WERI-Rb-1 (cell line): ENCODE measurements around the gene HIGD1B.

Experiments used
- DNase-seq: peaks from one replicate; pipeline ENCODE4 v3.0.0-alpha.2; 2020
- H3K27ac ChIP-seq: fragments of 250-450 bp; sonication (Bioruptor Pico); 2 replicates; pipeline ENCODE4 v1.5.1; 2020; ENCODE audit warnings: mild to moderate bottlenecking, moderate library complexity
- H3K27me3 ChIP-seq: fragments of 250-450 bp; sonication (Bioruptor Pico); 2 replicates; pipeline ENCODE4 v1.5.1; 2021; ENCODE audit warnings: mild to moderate bottlenecking, low read depth, moderate library complexity; ENCODE audit not compliant: insufficient read depth, severe bottlenecking
- H3K36me3 ChIP-seq: fragments of 250-450 bp; sonication (Bioruptor Pico); 2 replicates; pipeline ENCODE4 v1.5.1; 2020; ENCODE audit warnings: mild to moderate bottlenecking, moderate library complexity
- H3K4me3 ChIP-seq: 2 replicates; pipeline ENCODE4 v1.5.1; 2011; ENCODE audit warnings: low read depth, mild to moderate bottlenecking, control low read depth, low read length
- H3K9me3 ChIP-seq: fragments of 250-450 bp; sonication (Bioruptor Pico); 2 replicates; pipeline ENCODE4 v1.5.1; 2021; ENCODE audit warnings: mild to moderate bottlenecking, moderate library complexity; ENCODE audit not compliant: severe bottlenecking
- CTCF ChIP-seq: IDR thresholded peaks from 2 replicates; pipeline ENCODE4 v1.5.1; 2011; ENCODE audit warnings: low read depth, mild to moderate bottlenecking, control low read depth, inconsistent platforms, low read length

Gene HIGD1B

DNA sequence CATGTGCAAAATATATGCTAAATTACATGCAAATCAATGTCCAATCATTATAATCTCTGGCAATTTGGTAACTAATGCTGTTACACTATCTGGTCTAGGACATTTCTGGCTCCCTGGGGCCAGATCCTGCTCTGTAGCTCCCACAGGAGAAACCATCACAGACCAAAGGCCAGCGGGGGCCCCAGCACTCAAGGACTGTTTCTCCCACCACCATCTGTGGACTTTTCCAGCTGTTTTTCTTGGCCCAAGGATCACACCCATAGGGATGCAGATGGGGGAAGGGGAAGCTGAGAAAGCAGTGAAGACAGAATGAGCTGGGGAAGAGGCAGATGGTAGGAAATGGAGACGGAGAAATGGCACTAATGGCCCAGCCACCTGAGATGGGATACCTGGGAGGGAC lies at the start of gene HIGD1B:
HIGD1B (plus strand) TSS at position 298 of the 400 bp plus-strand sequence. CDS start 270 bp downstream, outside the sequence.
- no peak for DNase-seq
- Histone ChIP-seq H3K27me3 (no peaks in the 10 kb centered on the region), H3K27ac (no peak within 1 kb of the TSS), H3K36me3 (peaks cover 29% of the 10 kb centered on the region), H3K4me3 (no peak within 1 kb of the TSS), H3K9me3 (no peaks in the 10 kb centered on the region)
- no peak for TF ChIP-seq CTCF

DNA sequence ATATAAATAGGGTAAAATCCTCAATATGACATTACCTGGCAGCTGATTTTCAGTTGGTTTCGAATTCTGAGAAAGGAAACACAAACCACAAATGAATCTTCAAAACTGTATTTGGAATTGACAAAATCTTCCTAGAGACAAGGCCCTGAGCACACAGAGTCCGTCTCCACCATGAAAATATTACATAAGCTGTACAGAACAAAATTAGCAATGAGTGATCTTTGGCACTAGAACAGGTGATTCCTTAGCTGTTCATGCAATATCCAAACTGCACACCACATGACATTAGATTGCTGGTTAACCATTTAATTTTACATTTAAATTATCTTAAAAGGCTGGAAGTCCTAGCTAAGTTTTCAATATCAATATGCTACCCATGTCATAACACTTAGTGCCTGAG lies 49.3 kb upstream of the HIGD1B start:
- Histone ChIP-seq H3K36me3 (peaks cover 62% of the 10 kb centered on the region), H3K27me3 (no peaks in the 10 kb centered on the region), H3K4me3 (no peak overlapping the region), H3K27ac (no peak overlapping the region), H3K9me3 (no peaks in the 10 kb centered on the region)
- TF ChIP-seq CTCF: no peak
- no peak for DNase-seq

DNA sequence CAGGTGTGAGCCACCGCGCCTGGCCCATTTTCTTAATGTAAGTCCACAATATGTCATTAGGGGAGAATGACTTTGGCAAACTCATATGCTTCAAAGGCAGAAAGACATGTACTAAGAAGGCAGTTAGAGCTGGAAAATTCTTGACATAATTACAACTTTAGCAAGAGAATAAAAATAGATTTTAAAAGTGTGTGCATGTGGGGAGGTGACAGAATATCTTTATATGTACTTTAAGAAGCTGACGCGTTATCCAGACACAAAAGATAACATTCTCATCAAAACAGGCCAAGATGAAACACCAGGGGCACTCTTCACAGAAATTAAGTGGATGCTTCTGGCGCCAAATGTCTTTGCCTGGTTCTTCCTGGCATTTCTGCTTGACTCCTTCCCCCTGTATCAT lies 45.8 kb upstream of the HIGD1B start:
- H3K27me3 ChIP-seq: no peaks in the 10 kb centered on the region
- H3K36me3 ChIP-seq: peaks cover 97% of the 10 kb centered on the region
- DNase-seq: no peak
- no peak overlapping the region for H3K27ac ChIP-seq
- no peak overlapping the region for H3K4me3 ChIP-seq
- H3K9me3 ChIP-seq: no peaks in the 10 kb centered on the region
- no peak for TF ChIP-seq CTCF

DNA sequence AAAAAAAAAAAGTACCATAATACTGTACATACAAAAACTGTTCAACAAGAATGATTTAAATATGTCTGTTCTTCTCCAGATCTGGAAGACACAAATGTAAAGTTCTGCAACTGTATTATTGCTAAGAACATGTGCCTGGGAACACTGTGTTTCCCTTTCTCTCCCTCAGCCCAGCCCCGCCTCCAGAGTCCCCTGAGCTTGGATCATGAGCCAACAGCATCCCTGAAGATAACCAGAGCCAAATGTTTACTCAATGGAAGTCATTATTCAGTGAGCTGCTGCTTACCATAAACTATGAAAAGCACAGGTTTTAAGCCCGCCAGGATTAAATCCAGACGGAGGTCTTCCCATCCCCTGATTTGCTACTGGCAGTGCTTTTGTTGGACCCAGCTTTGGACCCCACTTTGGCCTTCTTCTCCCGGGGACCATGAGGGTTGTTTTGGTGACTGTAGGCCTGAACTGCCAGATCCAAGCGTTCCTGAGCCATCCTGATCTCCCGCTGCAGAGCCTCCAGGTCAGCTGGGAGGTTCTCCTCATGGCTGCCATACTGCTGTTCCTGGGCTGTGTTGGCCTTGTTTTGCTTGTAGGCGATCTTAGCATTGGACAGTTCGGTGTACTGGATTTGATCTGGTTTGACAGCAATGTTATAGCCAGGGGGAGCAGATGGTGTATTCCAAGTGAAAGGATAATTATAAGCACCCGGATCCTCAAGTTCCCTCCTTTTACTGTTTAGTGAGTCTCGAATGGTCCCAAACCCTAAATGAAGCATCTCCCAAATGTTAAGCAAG lies 43.2 kb upstream of the HIGD1B start:
- Histone ChIP-seq H3K9me3 (no peaks in the 10 kb centered on the region), H3K27me3 (no peaks in the 10 kb centered on the region), H3K36me3 (peaks cover 78% of the 10 kb centered on the region), H3K27ac (no peak overlapping the region), H3K4me3 (no peak overlapping the region)
- TF ChIP-seq CTCF: no peak
- no peak for DNase-seq

DNA sequence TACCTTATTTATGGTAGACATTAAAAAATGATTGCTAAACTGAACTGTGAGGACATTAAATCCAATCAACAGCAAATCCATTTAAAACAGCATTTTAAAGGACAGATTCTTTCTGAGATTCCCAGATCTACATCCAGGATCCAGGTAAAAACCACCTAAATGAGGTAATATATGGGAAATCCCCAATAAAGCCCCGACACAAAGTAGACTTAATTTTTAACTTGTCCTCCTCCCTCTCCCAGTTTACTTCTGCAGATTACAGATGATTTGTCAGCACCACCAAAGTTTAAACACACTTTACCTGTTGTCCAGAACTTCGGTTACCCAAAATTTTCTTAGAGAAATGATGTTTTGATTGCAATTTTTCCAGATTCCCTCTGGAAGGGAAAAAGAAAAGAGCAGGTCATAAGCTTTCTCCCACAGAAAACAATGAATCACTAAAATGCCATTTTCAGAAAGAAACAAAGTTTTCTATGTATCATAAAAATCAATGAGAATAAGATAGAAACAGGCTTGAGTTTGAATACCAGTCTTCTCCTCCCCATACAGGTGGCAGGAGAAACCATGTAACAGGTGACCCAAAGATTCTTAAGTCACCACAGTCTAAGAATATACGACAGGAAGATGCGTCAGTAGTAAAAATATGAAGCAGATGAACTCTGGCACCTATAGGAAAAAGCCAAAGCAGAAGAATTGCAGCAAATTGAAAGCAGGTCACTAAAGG lies 40.4 kb upstream of the HIGD1B start:
- TF ChIP-seq CTCF: no peak
- H3K27me3 ChIP-seq: no peaks in the 10 kb centered on the region
- DNase-seq: no peak
- no peaks in the 10 kb centered on the region for H3K9me3 ChIP-seq
- H3K4me3 ChIP-seq: no peak overlapping the region
- no peak overlapping the region; the same call in 1 of the 2 replicates for H3K27ac ChIP-seq
- peaks cover 66% of the 10 kb centered on the region for H3K36me3 ChIP-seq

- peak; percentile 76 for DNase-seq
- Histone ChIP-seq H3K4me3 (no peak overlapping the region), H3K27me3 (no peaks in the 10 kb centered on the region), H3K36me3 (peaks cover 64% of the 10 kb centered on the region), H3K9me3 (no peaks in the 10 kb centered on the region), H3K27ac (no peak overlapping the region)
- TF ChIP-seq CTCF: no peak
Measured at GRCh38 chr17:44807817-44808155, 39.9 kb upstream of the HIGD1B start.
